Measurements from ENCODE around the gene FAM117B.

DNA sequence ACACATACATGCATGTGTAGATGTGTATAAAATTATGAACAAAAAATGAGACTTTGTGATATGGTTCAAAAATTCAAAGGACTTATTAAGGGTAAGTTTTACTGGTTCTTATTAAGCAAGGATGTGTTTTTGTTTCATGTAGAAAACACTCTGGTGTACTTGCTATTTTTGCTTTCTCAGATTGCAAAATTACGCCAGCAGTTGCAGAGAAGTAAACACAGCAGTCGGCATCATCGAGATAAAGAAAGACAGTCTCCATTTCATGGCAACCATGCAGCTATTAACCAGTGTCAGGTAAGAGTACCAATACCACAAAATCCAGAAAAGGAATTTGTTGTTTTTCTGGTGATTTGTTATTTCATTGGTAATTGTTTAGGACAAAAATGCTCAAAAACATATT, 91.3 kb downstream of the FAM117B start:
- TF ChIP-seq, protein P1, sequence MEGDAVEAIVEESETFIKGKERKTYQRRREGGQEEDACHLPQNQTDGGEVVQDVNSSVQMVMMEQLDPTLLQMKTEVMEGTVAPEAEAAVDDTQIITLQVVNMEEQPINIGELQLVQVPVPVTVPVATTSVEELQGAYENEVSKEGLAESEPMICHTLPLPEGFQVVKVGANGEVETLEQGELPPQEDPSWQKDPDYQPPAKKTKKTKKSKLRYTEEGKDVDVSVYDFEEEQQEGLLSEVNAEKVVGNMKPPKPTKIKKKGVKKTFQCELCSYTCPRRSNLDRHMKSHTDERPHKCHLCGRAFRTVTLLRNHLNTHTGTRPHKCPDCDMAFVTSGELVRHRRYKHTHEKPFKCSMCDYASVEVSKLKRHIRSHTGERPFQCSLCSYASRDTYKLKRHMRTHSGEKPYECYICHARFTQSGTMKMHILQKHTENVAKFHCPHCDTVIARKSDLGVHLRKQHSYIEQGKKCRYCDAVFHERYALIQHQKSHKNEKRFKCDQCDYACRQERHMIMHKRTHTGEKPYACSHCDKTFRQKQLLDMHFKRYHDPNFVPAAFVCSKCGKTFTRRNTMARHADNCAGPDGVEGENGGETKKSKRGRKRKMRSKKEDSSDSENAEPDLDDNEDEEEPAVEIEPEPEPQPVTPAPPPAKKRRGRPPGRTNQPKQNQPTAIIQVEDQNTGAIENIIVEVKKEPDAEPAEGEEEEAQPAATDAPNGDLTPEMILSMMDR (IDR thresholded peaks at IDR 0.05), result no peak
- TF ChIP-seq POLR2A (IDR thresholded peaks at IDR 0.05), result no peak
- no peak for TF ChIP-seq POLR2AphosphoS5 (IDR thresholded peaks at IDR 0.05)

Measured in sigmoid colon (tissue), 4 donors.